GM21381 (cell line): Measurements from ENCODE around the gene TMTC2.
"Not testable (repeated sequence)": the region's sequence is repeated elsewhere in the genome, so short reads cannot be mapped to it uniquely, and the experiment has no call there.

Experiments used
- ATAC-seq: cut with Tn5 transposase; IDR thresholded peaks from one replicate; pipeline ENCODE4 v1.9.1; 2021; ENCODE audit warnings: mild to moderate bottlenecking, moderate library complexity; ENCODE audit not compliant: unreplicated experiment

TMTC2 gene

DNA sequence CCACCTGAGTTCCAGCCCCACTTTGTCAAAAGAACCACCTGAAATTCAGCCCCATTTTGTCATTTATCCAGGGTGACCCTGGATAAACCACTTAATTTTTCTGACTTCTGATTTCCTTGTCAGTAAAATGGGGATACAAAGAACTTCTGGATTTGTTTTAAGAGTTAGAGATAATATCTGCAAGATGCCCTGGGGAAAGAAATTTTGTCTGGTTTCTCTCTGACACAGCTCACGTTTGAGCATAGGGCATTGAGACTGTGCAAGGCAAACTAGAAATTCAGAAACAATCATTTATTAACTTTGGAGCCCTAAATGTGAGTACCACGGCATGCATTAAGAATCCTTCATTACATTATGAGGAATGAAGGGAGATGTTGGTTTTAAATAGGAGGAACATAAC is 37.2 kb downstream of the TMTC2 start:
- ATAC-seq, result no peak

- ATAC-seq, result no peak
These were observed 39.0 kb downstream of the TMTC2 start for GRCh38 chr12:82725741-82726140.

DNA sequence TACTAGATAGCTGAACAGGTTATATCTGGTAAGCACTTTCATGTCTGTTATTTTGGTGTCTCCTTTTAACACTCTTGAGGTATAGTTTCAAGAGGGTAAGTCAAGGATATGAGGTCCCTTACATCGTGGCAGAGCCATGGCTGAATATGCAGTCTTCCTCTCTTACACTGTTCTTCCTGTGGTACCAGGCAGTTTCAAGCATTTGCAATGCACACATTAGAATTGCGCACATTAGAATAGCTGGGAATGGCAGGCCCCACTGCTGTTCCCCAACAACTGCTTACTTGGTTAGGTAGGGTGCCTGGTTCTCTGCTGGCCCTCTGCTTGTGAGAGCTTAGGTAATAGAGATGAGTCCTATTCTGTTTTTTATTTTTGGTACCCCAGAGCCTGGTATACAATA is 41.2 kb downstream of the TMTC2 start:
- no peak for ATAC-seq

DNA sequence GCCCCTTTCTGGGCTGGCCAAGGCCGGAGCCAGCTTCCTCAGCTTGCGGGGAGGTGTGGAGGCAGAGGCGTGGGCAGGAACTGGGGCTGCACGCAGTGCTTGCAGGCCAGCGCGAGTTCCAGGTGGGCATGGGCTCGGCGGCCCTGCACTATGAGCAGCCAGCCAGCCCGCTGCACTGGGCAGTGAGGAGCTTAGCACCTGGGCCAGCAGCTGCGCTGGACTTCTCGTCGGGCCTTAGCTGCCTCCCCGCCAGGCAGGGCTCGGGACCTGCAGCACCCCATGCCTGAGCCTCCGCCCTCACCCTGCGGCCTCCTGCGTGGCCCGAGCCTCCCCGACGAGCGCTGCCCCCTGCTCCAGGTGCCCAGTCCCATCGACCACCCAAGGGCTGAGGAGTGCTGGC is 42.0 kb downstream of the TMTC2 start:
- ATAC-seq, result no peak

DNA sequence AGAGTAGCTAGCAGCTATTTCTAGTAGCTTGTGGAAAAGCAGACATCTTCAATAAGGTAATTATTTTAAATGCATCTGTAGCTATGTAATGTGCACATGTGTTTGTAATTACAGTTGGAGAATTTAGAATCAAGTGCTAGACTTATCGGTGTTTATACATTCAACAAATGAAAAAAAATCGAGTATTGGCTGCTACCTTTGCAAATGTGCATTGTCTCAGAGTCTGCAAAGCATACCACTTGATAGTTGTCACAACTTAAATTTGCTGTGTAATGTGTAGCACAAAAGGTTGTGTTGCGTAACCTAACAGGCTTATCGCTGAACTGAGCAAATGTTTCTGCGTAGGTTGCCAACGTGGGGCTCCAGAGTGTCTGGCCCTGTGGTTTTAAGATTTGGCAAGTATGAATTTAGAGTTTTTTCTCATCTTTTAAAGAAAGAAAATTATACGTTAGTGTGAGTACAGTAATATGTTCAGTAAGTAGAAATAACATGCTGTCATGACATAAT is 44.3 kb downstream of the TMTC2 start:
- no peak for ATAC-seq

DNA sequence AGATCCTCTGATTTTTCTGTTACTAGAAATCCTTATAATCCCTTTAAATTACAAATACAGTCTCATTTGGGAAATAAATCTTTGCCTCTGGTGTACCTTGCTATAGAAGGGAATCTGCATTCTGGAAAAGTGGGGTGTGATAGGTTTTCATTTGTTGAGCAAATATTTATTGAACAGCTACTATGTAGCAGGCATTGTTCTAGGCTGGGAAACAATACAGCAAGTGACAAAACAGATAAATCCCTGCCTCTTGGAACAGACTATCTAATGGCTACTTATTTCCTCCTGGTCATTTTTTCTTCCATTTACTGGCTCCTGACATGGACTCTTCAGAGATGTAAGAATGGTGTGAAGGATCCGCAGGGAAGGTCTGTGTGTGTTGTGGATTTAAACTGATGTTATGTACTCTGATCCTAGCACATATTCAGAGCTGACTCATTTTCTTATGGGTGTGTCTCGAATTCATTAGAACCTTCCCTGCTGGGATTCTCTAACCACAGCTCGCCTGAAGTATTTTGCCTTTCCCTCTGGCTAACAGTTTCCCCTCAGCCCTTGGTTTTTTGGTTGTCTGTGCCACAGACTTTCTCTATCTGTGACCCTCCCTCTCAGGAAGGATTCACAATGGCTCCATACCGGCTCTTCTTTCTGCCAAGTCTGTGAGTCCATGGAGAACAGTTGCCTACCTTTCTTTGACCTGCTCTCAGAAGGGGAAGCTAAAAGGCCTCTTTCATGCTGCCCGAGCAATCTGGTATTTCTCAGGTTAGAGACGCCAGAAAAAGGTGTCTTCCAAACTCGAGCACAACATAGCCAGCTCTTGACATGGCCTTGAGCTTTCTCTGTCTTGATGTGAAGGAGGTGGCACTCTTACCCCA is 53.7 kb downstream of the TMTC2 start:
- ATAC-seq, result no peak

- no peak for ATAC-seq
These were observed 58.5 kb downstream of the TMTC2 start for GRCh38 chr12:82745063-82745674.

DNA sequence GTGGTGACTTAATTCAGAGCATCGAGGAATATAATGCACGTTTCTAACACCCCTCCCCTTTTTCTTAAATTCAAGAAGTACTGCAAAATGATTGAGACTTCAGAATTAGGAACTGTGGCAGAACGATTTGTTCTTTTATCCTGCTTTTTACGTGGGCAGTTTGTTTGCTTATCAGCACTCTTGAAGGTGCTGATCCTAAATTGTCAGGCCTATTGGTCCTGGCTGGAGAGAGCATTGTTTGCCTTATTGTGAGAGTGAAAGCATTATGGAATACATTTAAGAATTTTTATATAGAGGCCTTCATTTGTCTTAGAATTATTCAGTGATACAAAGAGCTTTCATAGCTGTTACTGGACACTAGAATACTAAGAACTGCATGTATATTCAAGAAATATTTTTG is 59.1 kb downstream of the TMTC2 start:
- no peak for ATAC-seq

DNA sequence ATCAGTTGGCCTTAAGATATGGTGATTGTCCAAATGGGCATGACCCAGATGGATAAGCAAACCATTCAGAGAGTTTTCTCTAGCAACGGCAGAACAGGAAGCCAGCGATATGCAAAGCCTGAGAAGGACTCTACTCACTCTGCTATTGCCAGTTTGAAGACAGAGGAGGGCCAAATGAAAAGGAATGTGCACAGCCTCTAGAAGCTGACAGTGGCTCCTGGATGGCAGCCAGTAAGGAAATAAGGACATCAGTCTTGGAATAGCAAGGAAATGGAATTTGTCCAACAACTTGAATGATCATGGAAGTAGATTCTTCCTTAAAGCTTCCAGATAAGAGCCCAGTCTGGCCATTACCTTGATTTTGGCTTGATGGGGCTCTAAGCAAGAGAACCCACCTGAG is 60.0 kb downstream of the TMTC2 start:
- ATAC-seq, result no peak

DNA sequence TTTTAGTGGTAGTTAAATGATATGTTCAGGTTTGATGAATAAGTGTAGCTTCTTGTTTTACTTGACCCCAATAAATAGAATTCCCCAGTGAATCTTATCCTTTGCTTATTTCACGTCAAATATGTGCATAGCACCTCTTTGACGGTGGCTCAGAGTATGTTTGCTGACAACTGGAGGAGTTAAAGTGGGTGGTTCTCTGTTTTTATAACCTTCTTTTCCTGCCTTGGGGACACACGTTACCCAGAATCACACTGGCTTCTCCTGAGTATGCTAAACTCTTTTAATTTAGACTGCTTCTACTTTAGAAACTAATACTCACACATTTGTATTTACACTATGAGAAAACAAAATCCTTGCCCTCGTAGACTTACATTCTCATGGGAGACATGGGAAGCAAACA is 62.3 kb downstream of the TMTC2 start:
- ATAC-seq, result no peak

DNA sequence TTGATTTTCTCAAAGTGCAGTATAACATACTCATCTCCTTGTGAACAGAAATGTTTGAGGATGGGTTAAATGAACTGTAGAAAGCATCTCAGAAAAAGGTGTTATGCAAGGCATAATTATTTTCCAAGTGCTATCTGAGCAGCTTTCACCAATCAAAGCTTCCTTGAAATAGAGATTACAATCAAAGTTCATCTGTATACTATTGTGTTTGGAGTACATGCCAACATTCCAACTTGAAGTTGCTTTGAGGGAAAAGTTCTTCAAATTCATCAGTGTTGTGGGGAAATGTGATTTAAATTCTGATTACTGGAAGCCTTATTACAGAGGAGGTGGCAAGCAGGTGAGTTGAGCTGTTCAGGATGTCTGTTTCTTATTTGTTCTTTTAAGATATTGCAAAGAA is 68.2 kb downstream of the TMTC2 start:
- ATAC-seq, result no peak

DNA sequence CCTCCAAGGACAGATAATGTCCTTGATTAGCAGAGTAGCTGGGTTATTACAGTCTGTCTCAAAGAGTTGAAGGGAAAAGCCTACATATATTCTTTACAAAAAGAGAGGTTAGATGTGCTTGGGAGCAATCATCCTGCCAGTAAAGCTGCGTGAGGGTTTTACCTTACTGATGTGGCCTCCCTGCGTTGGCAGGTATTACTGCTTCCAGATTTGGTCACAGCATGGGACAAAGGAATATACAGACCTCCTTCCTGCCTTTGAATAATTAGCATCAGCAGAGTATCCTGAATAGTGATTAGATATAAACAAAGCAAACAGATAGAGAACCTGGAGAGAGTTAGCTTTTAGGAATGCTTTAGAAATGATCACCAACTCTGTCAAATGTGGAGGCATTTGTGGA is 69.6 kb downstream of the TMTC2 start:
- ATAC-seq, result no peak

DNA sequence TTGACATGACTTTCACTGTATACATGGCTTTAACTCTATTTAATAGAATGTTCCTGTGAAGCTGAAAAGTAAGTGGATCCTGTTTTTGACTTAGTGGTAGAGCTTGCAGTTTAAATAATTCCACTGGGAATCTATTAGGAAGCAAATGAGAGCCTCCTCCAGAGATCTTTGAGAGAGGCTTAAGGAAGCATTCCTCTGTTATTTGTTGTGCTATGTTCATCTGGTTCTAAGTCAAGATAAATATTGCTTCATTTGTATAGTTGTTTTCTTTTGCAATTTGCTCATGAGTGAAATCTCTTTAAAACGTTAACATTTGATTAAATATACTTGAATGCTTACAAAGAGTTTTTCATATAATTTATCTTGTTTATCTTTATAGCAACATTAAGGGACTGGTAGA is 70.4 kb downstream of the TMTC2 start:
- no peak for ATAC-seq

DNA sequence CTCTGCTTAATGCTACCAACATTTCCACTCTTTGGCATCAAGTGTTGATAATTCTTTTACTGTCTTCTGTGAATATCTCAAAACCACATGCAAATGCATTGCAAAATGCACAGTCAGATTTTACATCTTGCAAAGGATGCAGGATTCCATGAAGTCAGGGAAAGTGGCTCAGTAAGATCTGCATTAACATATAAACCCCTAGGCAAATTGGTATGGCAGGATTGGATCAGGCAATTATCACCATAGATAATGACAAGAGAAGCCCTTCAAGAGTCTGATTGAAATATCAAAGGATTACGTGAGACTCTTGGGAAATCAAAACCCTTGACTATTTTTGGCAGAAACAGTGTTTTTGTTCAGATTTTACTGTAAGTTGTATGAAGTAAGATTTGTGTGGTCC is 71.0 kb downstream of the TMTC2 start:
- ATAC-seq, result no peak

GRCh38 chr12:82758749-82759330 is 72.1 kb downstream of the TMTC2 start:
- no peak for ATAC-seq

DNA sequence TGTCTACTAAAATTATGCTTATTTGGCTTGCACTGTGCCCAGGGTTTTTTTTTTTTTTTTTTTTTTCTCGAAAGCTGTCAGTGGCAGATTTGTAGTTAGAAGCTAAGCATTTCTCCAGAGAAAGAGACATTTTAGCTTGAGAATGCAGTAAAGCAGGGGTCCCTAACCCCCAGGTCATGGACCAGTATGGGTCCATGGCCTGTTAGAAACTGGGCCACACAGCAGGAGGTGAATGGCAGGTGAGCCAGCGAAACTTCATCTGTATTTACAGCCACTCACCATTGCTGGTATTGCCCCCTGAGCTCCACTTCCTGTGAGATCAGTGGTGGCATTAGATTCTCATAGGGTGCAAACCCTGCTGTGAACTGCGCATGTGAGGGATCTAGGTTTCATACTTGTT is 73.7 kb downstream of the TMTC2 start:
- ATAC-seq, result no peak

- not testable (repeated sequence) for ATAC-seq
These were observed 78.5 kb downstream of the TMTC2 start for GRCh38 chr12:82765206-82765605.

DNA sequence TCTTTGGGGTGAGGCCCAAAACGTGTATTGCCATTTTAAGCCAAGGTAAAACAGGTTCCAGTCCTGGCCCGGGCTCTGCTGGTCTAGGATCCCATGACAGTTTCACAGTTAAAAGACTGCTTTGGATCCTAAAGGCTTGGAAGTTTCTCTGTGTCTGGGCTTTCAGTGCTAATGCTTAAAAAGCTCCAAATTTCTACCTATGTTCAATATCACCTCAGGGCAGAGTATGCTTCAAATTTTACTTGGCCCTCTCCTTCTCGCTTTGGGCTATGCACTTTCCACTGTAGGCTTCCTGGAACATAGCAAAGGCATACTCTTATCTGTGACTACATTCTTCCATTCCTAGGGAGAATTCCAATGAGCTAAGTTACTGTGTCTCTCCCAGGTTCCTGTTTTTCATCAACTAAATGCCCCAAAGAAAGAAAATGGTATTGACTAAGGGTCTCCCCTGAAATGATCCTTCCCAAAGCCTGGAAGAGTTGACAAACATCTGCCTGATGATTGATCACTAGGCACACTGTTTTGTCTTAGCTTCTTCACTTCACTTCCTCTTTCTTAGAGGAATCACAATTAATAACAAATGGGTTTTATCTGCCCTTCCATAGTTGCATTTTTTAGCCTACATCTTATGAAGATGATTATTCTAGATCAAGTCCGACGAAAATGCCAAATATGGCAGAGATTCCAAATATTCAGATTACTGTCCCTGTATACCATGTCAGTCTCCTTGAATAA is 79.4 kb downstream of the TMTC2 start:
- no peak for ATAC-seq

- ATAC-seq, result no peak
These were observed 88.0 kb downstream of the TMTC2 start for GRCh38 chr12:82774666-82775065.

GRCh38 chr12:82780517-82780916 is 93.8 kb downstream of the TMTC2 start:
- no peak for ATAC-seq

DNA sequence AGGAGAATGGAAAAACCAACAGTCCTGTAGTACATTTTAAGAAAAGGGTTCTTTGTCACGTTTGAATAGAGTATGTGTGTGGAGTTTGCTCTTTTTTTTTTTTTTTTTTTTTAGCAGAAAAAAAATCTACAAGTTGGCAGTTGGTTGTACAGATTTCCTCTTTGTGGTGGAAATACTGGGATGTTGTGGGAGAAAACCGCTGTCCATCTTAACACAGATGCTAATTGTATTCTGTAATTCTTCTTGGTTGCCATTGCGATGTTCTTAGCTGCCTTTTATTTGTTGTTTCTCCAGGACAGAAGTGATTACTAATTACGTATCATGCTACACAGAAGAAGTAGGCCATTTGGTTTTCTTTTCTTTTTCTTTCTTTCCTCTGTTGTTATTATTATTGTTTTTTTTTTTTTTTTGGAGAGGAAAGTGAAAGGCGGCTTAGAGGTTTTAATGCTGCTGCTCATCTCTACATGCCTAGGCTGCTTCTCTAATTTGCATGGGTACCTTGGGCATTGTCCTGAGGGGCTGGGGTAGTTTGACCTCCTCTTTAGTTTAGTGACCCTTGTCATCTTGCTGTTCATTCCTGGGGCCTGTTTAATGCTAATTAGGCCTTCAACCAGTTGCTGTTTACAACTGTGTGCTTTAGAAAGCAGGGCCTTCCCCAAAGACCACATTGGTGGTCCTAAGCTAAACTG is 94.7 kb downstream of the TMTC2 start:
- no peak for ATAC-seq
